ENCODE data around the gene DACH2. TPM values are rescaled to one million over a fixed set of nuclear protein-coding genes. Genes with fewer than 3 reads are reported as not detected.

The DACH2 gene
- total RNA-seq, 1 experiment from 2014 or later, result 1.0 TPM

GRCh38 chrX:86421771-86422170 lies 273.5 kb downstream of the DACH2 start:
- H3K56ac ChIP-seq (ENCODE audit: insufficient read length, low read depth, low read length), result no peak overlapping the region
- H3K14ac ChIP-seq (ENCODE audit: insufficient read depth, low read length), result no peak overlapping the region
- no peak for TF ChIP-seq CTCF (conservative IDR thresholded peaks at IDR 0.05)
- Mint-ChIP-seq H3K4me3 (no peak overlapping the region), H3K36me3 (ENCODE audit: insufficient read depth in 1 of 3, low read depth in 3 of 3) (peaks cover 0 to 6% (median 5%) of the 10 kb centered on the region in 3 experiments; a peak in 5 of 7 replicates), H3K9me3 (peaks cover 11 to 44% of the 10 kb centered on the region in 2 experiments), H3K4me1 (no peaks in the 10 kb centered on the region), H3K27ac (no peak overlapping the region), H3K27me3 (ENCODE audit: low read depth) (0 out of 2 replicates have a peak, but pooled peaks cover 2% of the 10 kb centered on the region)
- no peak overlapping the region for H3K4me2 ChIP-seq (ENCODE audit: insufficient read depth, insufficient read length, low read length)
- H2BK5ac ChIP-seq (ENCODE audit: insufficient read length, low read length), result no peak overlapping the region
- no peak overlapping the region for H4K8ac ChIP-seq (replicated peaks; ENCODE audit: insufficient read length, low read depth, low read length)
- no peak overlapping the region for H2BK15ac ChIP-seq (ENCODE audit: low read depth, low read length)
- DNase-seq, result no peak
- H3K18ac ChIP-seq (ENCODE audit: insufficient read length, low read depth, low read length), result no peak overlapping the region
- WGBS (ENCODE audit: extremely low coverage, insufficient read length, low lambda C conversion rate), result no CpG with 5 or more reads among the region's 1 CpG
- H3K23ac ChIP-seq (ENCODE audit: insufficient read length, low read depth, low read length), result no peak overlapping the region
- H2AFZ ChIP-seq (ENCODE audit: low read length), result no peak overlapping the region
- H4K5ac ChIP-seq (ENCODE audit: insufficient read length, low read depth, low read length), result no peak overlapping the region
- no peaks in the 10 kb centered on the region for H4K20me1 ChIP-seq (ENCODE audit: control insufficient read depth, insufficient read depth, insufficient read length)
- no peak overlapping the region for H2BK120ac ChIP-seq (ENCODE audit: low read depth, low read length, poor library complexity, severe bottlenecking)
- no peaks in the 10 kb centered on the region for H3K4me1 ChIP-seq (ENCODE audit: insufficient read depth, low read length)
- H3K23me2 ChIP-seq (ENCODE audit: insufficient read length, low read depth, low read length, poor library complexity, severe bottlenecking), result no peaks in the 10 kb centered on the region
- H4K91ac ChIP-seq (ENCODE audit: insufficient read length, low read depth, low read length), result no peak overlapping the region
- no peaks in the 10 kb centered on the region for H3K9me3 ChIP-seq (ENCODE audit: control insufficient read depth, low read depth, low read length)
- H2AK5ac ChIP-seq (ENCODE audit: insufficient read length, low read length), result no peak overlapping the region
- no peaks in the 10 kb centered on the region for H3K79me2 ChIP-seq (ENCODE audit: insufficient read depth, low read length)
- H3K4ac ChIP-seq (ENCODE audit: low read depth, low read length), result no peak overlapping the region
- no peak overlapping the region for H2BK20ac ChIP-seq (ENCODE audit: low read depth, low read length, poor library complexity, severe bottlenecking)
- no peak overlapping the region for H2BK12ac ChIP-seq (ENCODE audit: insufficient read length, low read depth, low read length)
- no peak overlapping the region for H3K27ac ChIP-seq (ENCODE audit: insufficient read length, low read depth, low read length)
- H3T11ph ChIP-seq (ENCODE audit: low read length), result no peak overlapping the region
- H3K79me1 ChIP-seq (ENCODE audit: insufficient read depth, low read depth, low read length, poor library complexity, severe bottlenecking), result no peaks in the 10 kb centered on the region
- H3K27me3 ChIP-seq (ENCODE audit: insufficient read depth, low read length), result no peaks in the 10 kb centered on the region
- H3K9ac ChIP-seq (ENCODE audit: extremely low read depth, insufficient read length, low read length), result no peak overlapping the region
